ENCODE measurements around the gene DTX4. TPM values are rescaled to one million over a fixed set of nuclear protein-coding genes. Genes with fewer than 3 reads are reported as not detected.

The DTX4 gene
- total RNA-seq, 1 experiment from 2014 or later, result 0.21 TPM

GRCh38 chr11:59142530-59143507 is 29.1 kb upstream of the DTX4 start, which contains the start of gene FAM111A:
TSS of gene FAM111A (plus strand) at chr11:59142856. CDS start at chr11:59148873, 6,017 bp downstream.
- H3K27me3 ChIP-seq (ENCODE audit: control insufficient read depth, insufficient read depth, low read length), result no peaks in the 10 kb centered on the region
- BruUV-seq (replicated peaks), result no TSS peak
- ChIA-PET CTCF (no interaction called here), POLR2A (no interaction called here)
- in situ Hi-C loops (cut with HindIII; ENCODE audit: low pct_unique_long_range_greater_than_20kb, low sequenced_read_pairs) (no loop called here), intact Hi-C loops (cut with micrococcal nuclease; ENCODE audit: unreplicated experiment) (no loop called here)
- no peak for DNase-seq (ENCODE audit: low read depth, low spot score)
- peak; percentile 86 for ATAC-seq
- peak within 1 kb of the TSS; percentile 95 for H3K27ac ChIP-seq (ENCODE audit: low read length)
- H3K36me3 ChIP-seq (ENCODE audit: control insufficient read depth, insufficient read depth, low read length), result no peaks in the 10 kb centered on the region; the same call in 1 of the 2 replicates
- peak within 1 kb of the TSS; percentile 87 to 97 for H3K4me3 ChIP-seq (ENCODE audit: low read depth in 2 of 2, low read length in 2 of 2)
- no peaks in the 10 kb centered on the region for H3K9me3 ChIP-seq (ENCODE audit: control insufficient read depth, insufficient read depth, low read depth, low read length)
- peaks cover 21% of the 10 kb centered on the region for H3K4me1 ChIP-seq (ENCODE audit: control insufficient read depth, insufficient read depth, low read length)
- TF ChIP-seq SIN3A (IDR thresholded peaks at IDR 0.05; ENCODE audit: borderline replicate concordance, insufficient read depth, low read depth, low read length) (0 out of 2 replicates have a peak, but pooled peaks have one; percentile 48), POLR2AphosphoS5 (IDR thresholded peaks at IDR 0.05; ENCODE audit: low read depth, low read length) (no peak), REST (IDR thresholded peaks at IDR 0.05; ENCODE audit: insufficient read depth in 1 of 2, low read depth in 2 of 2, low read length in 1 of 2) (no peak), CTCF (IDR thresholded peaks at IDR 0.05) (peak; percentile 61)

- ChIA-PET POLR2A (no interaction called here), CTCF (interaction anchor here (1.0 to 2.6 kb wide), 4 partner anchors 9 to 86 kb away, joined by 3 to 13 read pairs (median 6); no protein-coding TSS in a partner anchor)
- no peaks in the 10 kb centered on the region for H3K9me3 ChIP-seq (ENCODE audit: control insufficient read depth, insufficient read depth, low read depth, low read length)
- no peaks in the 10 kb centered on the region for H3K27me3 ChIP-seq (ENCODE audit: control insufficient read depth, insufficient read depth, low read length)
- no TSS peak for BruUV-seq (replicated peaks)
- ATAC-seq (no peak), DNase-seq (ENCODE audit: low read depth, low spot score) (no peak)
- peak overlapping the region; percentile 87 to 97 for H3K4me3 ChIP-seq (ENCODE audit: low read depth in 2 of 2, low read length in 2 of 2)
- TF ChIP-seq REST (IDR thresholded peaks at IDR 0.05; ENCODE audit: insufficient read depth in 1 of 2, low read depth in 2 of 2, low read length in 1 of 2) (no peak), SIN3A (IDR thresholded peaks at IDR 0.05; ENCODE audit: borderline replicate concordance, insufficient read depth, low read depth, low read length) (no peak), TCF7L2 (IDR thresholded peaks at IDR 0.05; ENCODE audit: low read depth, low read length) (no peak), POLR2AphosphoS5 (IDR thresholded peaks at IDR 0.05; ENCODE audit: low read depth, low read length) (no peak), CTCF (IDR thresholded peaks at IDR 0.05) (no peak)
- in situ Hi-C loops (cut with HindIII; ENCODE audit: low pct_unique_long_range_greater_than_20kb, low sequenced_read_pairs) (no loop called here), intact Hi-C loops (cut with micrococcal nuclease; ENCODE audit: unreplicated experiment) (no loop called here)
- H3K36me3 ChIP-seq (ENCODE audit: control insufficient read depth, insufficient read depth, low read length), result peaks cover 4% of the 10 kb centered on the region
- H3K27ac ChIP-seq (ENCODE audit: low read length), result peak overlapping the region; percentile 95
- peaks cover 21% of the 10 kb centered on the region for H3K4me1 ChIP-seq (ENCODE audit: control insufficient read depth, insufficient read depth, low read length)
These were observed 27.8 kb upstream of the DTX4 start for GRCh38 chr11:59144096-59144495.
